HG03095 (cell line): ENCODE measurements around the gene SMAD5.

Source experiments
- ATAC-seq: cut with Tn5 transposase; IDR thresholded peaks from one replicate; pipeline ENCODE4 v1.9.1; 2021; ENCODE audit warnings: moderate library complexity; ENCODE audit not compliant: unreplicated experiment

The SMAD5 gene

DNA sequence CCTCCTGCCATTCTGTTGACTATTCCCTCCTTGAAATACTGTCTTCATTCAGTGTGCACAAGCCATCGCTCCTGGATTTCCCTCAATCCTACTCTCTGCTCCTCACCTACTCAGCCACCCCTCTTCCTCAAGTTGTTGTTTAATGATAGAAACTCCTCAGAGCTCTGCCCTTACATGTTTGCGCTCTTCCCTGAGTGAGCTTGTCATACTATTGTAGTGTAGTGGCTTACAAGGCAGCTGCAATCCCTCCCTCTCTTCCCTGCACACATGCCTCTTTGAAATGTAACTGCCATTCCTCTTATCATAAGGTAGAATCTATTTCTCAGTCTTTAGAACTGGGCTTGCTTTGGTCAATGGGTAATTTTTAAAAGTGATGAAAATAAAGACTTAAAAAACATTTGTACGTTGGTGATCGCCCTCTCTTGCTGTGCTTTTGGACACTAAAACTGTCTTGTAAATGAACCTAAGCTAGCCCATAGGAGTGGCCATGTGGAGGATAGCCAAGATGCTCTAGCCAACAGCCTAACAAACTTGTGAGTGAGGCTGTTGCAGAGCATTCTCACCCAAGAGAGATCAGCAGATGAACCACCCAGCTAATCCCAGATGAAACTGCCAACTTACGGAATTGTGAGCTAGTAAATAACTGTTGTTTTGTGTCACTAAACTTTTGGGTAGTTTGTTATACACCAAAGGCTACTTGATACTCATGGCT, 18.1 kb upstream of the SMAD5 start:
- ATAC-seq: no peak

DNA sequence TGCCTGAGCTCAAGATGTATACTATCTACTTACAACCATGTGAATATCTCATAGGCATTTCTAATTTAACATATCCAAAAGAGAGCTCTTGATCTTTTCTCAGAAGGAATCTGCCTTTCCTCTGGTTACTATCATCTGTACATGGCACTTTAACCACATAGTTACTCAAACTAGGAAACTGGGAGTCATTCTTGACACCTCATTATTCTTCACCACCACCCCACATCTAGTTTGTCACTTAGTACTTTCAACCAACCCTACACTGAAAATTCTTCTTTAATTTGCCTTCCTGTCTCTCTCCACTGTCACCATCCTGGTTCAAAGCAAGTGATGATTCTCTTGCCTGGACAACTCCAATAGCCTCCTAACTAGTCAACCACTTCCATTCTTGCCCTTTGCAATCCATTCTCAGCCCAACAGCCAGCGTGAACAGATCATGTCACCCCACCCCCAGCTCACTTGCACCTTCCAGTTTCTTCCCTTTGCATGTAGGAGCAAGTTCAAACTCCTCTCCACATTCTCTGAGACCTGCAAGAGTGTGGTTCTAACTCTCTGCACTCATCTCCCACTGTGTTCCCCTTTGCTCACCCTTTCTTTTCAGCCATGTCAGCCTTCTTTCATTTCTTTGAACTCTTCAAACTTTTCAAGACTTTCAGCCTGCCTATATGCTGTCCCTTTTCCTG, 17.3 kb upstream of the SMAD5 start:
- no peak for ATAC-seq

GRCh38 chr5:136120529-136120928, 12.1 kb upstream of the SMAD5 start:
- ATAC-seq: no peak

GRCh38 chr5:136123236-136123768, 9.3 kb upstream of the SMAD5 start:
- no peak for ATAC-seq

DNA sequence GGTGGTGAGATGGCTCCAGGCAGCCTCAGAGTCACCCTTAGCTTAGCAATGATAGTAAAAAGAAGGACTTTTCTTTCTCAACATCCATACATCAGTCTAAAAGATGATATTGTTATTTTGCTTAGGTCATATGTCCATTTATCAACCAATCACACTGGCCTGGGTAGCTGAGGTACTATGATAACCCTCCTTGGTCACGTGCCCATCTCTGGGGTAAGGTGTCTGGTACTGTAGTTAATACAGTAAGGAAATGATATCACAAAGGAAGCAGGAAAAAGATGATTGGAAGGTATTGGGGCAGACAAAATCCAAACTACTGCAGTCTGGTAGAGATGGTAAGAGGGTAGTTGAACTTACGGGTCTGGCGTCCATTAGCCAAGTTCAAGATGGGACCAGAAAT, 5.1 kb upstream of the SMAD5 start:
- ATAC-seq: no peak

DNA sequence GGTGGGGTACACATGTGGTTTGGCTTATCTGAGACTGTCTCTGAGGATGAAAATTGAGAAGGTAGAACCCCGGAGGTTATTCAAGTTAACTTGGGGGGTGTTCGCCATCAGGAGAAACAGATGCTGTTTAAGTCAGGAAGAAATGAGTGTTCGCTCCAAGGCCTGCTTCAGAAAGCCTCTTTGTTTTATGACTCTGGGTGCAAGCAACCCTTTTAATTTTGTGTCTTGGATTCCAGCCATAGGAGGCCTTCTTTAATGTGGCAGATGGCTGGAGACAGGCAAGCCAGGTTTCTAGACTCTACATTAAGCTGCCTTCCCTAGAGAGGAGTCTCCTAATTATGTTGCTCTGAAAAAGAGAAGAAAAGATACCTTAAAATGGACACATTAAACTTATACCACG, 4.2 kb upstream of the SMAD5 start:
- no peak for ATAC-seq

GRCh38 chr5:136129445-136129844, 3.2 kb upstream of the SMAD5 start:
- ATAC-seq: no peak

DNA sequence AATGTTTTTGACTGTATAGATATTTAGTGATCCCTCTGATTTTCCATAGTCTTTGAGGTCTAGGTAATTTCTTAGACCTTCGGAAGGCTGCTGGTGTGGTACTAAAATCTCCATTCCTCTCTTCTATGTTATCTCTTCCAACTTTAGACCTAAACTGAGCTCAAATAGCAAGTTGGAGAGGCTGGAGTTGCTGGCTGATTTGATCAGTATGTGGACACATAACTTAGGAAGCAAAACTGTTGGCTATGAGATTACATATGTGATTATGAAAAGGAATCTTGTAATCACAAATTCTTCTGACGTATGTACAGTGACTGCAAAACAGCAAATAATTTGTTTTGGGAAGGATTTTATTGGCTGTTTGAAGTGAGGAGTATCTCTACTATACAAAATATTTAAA, 2.1 kb upstream of the SMAD5 start:
- ATAC-seq: no peak

DNA sequence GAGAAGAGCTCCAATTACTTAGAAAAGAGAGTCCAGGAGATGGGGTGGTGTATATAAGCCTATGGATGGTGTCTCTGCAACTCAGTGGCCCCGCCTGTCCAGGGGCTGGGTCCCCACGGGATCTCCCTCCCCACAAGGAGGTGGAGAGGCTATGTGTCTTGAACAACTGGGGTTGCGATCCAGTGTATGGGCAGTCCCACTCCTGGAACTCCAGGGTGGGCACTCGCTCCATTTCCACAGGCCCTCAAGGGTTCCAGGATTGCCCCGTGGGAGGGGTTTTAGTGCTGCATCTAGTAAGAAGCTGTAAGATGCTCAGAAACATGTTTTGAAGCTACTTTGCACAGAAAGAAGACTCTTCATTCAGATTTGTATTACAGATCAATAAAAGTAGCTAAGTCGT, 558 bp upstream of the SMAD5 start:
- no peak for ATAC-seq

- ATAC-seq: peak; percentile 30
Measured at GRCh38 chr5:136133222-136133921, 727 bp downstream of the SMAD5 start.

GRCh38 chr5:136133922-136134379, 1.3 kb downstream of the SMAD5 start:
- no peak for ATAC-seq

DNA sequence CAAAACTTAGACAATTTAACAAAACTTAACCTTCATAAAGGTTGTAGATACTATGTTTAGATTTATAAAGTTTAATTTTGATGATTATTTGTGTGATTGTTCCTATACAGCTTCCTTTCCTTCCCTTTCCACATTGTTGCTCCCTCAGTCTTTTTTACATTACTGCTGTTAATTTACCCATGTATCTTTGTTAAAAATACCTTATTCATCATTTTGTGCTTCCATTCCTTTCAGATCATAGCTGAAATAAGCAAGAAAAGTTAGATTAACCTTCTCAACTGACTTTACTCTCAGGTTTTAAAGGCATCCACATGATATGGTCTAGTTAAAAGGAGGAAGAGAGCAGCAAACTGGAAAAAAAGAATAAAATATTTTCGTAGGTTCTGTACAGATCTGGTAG, 2.0 kb downstream of the SMAD5 start:
- ATAC-seq: no peak

DNA sequence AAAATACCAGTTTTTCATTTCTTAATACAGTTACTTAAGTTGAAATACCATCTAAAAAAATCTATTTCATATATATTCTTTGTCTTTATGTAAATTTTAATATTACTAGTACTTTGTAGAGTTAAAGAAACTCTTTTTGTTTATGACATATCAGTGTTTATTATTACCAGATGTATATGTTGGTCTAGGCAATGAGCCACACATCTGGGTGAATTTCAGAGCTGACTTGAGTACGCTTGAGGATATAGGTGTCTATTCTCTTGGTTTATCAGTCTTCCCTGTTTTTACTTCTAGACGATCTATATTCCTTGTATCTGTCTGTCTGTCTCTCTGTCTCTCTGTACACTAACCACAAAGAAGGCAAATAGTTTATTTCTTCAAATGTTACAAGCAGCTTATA, 2.9 kb downstream of the SMAD5 start:
- no peak for ATAC-seq

- no peak for ATAC-seq
Measured at GRCh38 chr5:136137497-136138220, 5.0 kb downstream of the SMAD5 start.

GRCh38 chr5:136141561-136141960, 8.9 kb downstream of the SMAD5 start:
- peak; percentile 55 for ATAC-seq

GRCh38 chr5:136143312-136143711, 10.7 kb downstream of the SMAD5 start:
- no peak for ATAC-seq

DNA sequence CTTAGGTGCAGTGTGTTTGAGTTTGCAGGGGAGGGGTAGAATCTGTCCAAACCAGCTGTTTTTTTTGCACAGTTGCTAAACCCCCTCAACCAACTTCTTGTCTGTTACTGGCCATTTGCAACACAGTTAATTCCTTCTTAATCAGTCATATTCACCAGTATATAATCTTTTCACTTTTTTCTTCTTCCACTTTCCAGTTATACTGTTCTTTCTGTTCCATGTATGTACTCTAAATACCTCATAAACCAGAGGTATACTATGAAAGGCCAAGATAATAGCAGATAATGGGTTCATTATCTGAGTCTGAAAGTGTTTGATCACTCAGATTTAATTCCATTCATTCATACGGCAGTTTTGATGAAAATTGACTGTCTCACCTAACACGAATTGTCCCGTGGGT, 11.1 kb downstream of the SMAD5 start:
- ATAC-seq: no peak

DNA sequence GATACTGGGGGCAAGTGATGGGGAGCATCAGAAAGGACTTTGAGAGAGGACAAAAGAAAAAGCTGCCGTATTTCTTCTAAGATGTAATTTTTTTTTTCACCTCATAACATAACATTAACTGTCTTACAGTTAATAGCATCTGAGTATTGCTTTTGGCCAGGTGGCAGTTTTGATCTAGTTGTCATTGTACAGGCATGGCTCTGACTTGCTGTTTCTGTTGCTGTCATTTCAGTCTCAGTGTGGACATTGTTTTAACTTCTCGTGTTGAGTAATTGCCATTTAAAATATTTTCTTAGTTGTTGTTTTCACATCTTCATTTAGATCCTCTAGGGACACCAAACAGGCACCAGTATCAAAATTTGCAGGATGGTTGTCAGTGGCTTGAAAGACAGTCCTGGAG, 12.4 kb downstream of the SMAD5 start:
- ATAC-seq: peak; percentile 71

DNA sequence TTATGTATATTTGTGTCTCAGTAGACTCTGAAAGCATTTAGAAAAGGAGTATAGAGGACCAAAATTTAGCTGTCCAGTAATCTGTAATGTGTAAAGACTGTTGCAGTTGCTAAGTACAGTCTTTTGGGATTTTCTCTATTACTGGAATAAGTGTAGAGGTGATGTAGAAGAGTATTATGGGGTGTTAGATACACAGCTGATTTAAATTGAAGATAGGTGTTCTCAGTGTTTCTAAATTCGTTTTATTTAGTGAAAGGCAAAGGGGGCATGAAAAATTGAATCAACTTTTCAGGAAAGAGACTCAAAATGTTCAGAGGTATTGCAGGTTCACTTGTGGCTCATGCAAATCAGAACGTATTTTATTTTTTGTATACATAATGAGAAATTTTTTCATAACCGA, 13.6 kb downstream of the SMAD5 start:
- no peak for ATAC-seq

- ATAC-seq: no peak
Measured at GRCh38 chr5:136147632-136148031, 15.0 kb downstream of the SMAD5 start.

GRCh38 chr5:136149891-136150290, 17.2 kb downstream of the SMAD5 start:
- no peak for ATAC-seq
